Measurements from ENCODE around the gene NAA11. TPM values are rescaled to one million over a fixed set of nuclear protein-coding genes. Genes with fewer than 3 reads are reported as not detected.

The NAA11 gene
- total RNA-seq, 4 donors from 2014 or later: not detected

DNA sequence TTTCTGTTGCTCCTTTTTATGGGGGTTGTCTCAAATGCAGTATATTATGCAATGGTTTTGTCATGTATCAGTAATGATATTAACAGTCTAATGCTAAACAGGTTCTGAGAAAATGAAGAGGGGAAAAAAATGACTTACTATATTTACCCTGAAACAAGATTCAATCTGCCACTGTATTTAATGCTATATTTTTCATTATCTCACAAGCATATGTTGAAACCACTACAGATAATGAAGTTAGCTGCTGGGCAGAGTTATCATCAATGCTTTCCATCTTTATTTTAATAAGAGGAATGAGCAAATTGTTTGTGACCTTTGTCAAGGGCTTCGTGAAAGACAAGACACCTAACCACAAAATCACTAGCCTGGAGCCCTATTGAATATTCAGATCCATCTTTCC is 32.6 kb upstream of the NAA11 start:
- TF ChIP-seq, protein P1, sequence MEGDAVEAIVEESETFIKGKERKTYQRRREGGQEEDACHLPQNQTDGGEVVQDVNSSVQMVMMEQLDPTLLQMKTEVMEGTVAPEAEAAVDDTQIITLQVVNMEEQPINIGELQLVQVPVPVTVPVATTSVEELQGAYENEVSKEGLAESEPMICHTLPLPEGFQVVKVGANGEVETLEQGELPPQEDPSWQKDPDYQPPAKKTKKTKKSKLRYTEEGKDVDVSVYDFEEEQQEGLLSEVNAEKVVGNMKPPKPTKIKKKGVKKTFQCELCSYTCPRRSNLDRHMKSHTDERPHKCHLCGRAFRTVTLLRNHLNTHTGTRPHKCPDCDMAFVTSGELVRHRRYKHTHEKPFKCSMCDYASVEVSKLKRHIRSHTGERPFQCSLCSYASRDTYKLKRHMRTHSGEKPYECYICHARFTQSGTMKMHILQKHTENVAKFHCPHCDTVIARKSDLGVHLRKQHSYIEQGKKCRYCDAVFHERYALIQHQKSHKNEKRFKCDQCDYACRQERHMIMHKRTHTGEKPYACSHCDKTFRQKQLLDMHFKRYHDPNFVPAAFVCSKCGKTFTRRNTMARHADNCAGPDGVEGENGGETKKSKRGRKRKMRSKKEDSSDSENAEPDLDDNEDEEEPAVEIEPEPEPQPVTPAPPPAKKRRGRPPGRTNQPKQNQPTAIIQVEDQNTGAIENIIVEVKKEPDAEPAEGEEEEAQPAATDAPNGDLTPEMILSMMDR (IDR thresholded peaks at IDR 0.05; ENCODE audit: low read depth): no peak

DNA sequence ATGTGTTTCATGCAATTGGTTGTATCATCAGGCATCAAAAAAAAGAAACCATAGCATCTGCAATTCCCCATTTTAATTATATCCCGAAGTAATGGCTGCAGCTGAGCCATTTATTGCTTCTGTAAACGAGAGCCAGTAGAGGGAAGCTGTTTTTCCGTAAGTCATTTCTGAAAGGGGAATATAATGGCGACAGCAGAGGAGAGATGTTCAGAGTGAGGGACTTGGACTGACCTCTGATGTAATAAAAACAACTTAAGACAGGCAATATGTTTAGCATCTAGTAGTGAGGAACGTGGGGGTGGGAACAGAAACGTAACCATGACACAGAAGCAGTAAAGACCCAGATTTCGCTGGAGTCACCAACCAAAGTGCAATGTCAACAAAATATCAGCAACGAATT is 31.5 kb upstream of the NAA11 start:
- TF ChIP-seq, protein P1 (IDR thresholded peaks at IDR 0.05; ENCODE audit: low read depth): no peak

DNA sequence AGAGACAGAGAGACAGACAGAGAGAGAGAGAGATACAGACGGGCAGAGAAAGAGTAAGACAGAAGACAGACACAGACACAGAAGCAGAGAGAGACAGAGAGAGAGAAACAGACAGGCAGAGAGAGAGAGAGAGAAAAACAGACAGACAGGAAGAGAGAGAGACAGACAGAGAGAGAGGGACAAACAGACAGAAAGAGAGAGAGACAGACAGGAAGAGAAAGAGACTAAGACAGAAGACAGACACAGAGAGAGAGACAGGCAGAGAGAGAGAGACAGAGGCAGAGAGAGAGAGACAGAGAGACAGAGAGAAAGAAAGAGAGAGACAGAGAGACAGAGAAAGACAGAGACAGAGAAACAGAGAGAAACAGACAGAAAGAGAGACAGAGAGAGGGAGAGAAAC is 27.2 kb upstream of the NAA11 start:
- TF ChIP-seq, protein P1 (IDR thresholded peaks at IDR 0.05; ENCODE audit: low read depth): no peak

DNA sequence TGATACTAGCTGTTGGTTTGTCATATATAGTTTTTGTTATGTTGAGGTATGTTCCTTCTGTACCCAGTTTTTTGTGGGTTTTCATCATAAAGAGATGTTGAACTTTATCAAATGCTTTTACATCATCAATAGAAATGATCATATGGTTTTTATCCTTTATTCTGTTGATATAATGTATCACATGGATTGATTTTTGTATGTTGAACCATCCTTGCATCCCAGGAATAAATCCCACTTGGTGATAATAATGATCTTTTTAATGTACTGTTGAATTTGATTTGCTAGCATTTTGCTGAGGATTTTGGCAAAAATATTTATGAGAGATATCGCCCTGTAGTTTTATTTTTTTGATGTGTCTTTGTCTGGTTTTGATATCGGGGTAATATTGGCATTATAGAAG is 22.5 kb upstream of the NAA11 start:
- TF ChIP-seq, protein P1 (IDR thresholded peaks at IDR 0.05; ENCODE audit: low read depth): no peak

DNA sequence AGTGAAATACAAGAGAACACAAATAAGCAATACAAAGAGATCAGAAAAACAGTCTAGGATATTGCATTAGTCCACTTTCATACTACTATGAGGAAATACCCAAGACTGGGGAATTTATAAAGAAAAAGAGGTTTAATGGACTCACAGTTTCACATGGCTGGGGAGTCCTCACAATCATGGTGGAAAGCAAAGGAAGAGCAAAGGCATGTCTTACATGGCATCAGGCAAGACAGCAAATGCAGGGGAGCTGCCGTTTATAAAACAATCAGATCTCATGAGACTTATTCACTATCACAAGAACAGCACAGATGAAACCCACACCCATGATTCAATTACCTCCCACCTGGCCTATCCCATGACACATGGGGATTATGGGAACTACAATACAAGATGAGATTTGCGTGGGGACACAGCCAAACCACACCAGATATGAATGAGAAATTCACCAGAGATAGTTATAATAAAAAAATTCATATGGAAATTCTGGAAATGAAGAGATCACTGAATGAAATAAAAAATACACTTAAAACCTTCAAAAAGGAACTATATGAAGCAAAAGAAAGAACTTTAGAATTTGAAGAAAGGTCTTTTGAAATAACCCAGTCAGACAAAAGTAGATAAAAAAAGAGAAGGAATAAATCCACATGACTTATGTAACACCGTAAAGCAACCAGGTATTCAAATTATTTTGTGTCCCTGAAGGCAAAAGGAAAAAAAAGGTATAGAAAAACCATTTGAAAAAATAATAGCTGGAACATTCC is 16.2 kb upstream of the NAA11 start:
- TF ChIP-seq, protein P1 (IDR thresholded peaks at IDR 0.05; ENCODE audit: low read depth): no peak

DNA sequence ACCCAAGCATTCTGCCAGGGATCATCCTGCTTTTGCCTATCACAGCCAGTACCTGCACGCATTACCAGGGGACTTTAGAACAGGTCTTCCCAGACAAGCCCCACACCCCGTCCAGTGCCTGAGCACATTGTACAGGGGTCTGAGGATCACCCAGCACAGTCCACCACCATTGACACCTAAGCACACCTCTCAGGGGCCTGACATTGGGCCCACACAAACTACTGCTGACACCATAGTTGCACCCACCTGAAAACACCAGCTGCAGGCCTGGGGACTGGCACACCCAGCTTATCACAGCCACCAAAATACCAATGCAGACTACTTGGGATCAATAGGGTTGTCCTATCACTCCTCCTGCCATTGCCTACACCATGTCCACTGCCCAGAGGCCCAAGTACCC is 14.7 kb upstream of the NAA11 start:
- TF ChIP-seq, protein P1 (IDR thresholded peaks at IDR 0.05; ENCODE audit: low read depth): no peak

DNA sequence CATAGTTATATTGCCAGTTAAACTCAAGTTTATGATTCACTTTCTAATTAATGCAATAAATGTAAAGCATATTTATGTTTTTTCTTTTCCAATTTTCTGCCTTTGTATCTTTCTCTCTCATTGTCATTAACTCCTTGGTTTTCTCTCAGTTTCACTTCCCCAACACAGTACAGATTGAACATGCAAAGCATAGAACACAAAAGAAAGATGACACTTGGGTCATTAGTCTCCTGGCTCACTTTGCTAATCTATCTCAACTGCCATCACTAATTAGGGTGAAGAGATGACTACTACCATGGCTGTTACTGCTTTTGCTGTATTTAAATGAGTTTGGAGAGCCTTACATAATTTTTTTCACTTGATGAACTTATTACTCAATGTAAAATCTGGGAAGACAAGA is 12.3 kb upstream of the NAA11 start:
- TF ChIP-seq, protein P1 (IDR thresholded peaks at IDR 0.05; ENCODE audit: low read depth): no peak
